ENCODE data around the gene BHLHE23.

BHLHE23 gene

DNA sequence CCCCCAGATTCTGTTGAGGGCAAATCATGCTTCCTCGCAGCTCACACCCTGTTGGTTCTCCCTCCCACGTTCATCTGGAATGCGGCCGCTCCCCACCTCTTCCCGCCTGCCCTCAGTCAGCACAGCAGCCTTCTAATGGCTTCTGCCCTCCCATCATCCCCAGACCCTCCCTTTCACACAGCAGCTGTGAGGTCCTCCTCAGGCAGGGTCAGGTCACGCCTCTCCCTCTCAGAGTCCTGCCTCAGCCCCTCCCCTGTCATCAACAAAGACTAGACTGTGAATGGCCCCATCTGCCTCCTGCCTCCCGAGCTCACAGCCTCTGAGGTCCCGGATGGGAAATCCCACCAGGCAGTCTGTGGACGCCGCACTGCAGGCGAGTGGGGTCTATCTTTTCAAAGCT, 7.9 kb upstream of the BHLHE23 start:
- H3K4me3 ChIP-seq (ENCODE audit: low read length), result no peak overlapping the region
- TF ChIP-seq ZNF274 (IDR thresholded peaks at IDR 0.05; ENCODE audit: low read depth, low read length), result no peak

DNA sequence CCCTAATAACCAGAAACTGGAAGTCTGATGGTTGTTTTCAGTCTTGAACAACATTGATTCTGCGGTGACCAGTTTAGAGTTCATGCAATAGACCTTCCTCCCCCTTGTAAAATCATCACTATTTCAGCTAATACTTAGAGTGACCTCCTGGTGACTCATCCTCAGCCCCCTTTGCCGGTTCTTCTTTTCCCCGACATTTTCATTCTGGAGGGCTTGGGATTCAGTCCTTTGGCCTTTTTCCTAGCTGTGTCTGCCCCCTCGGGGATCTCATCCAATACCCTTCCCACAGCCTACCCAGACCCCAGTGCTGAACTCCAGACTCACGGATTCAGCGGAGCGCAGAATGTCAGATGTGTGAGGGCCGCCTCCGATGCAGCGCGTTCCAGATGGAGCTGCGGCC, 7.5 kb upstream of the BHLHE23 start:
- no peak for TF ChIP-seq ZNF274 (IDR thresholded peaks at IDR 0.05; ENCODE audit: low read depth, low read length)
- peak overlapping the region; percentile 30; the same call in 1 of the 2 replicates for H3K4me3 ChIP-seq (ENCODE audit: low read length)

DNA sequence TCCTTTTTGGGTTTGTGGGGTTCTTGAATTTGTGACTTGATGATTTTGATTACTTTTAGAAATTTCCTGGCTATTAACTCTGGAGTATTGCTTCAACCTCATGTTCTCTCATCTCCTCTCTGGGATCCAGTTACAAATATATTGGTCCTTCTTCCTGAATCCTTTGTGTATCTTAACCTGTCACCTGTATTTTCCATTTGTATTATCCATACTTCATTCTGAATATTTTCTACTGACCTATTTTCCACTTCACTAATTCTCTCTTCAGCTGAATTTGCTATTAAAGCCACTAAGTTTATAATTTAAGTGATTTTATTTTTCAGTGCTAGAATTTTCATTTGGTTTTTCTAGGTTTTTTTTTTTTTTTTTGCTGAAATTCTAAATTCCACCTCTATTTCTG, 6.4 kb upstream of the BHLHE23 start:
- TF ChIP-seq ZNF274 (IDR thresholded peaks at IDR 0.05; ENCODE audit: low read depth, low read length), result no peak
- H3K4me3 ChIP-seq (ENCODE audit: low read length), result no peak overlapping the region

DNA sequence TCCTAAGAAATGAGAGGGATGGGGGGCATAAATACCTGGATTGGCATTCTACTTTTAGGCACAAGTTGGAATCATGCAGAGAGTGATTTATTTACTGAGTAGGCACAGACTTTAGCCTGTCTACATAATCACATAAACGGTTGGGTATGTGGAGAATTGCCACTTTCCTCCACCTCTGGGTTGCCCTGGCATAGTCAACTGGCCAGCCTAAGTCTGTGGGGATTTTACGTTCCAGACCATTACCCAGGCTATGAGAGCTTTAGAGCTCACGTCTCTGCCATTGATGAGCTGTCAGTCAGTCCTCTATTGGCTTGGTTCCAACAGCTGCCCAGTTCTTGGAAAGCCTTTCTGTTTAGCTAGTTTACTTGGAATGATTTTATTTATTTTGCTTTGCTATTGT, 5.0 kb upstream of the BHLHE23 start:
- no peak overlapping the region; the same call in 1 of the 2 replicates for H3K4me3 ChIP-seq (ENCODE audit: low read length)
- no peak for TF ChIP-seq ZNF274 (IDR thresholded peaks at IDR 0.05; ENCODE audit: low read depth, low read length)

DNA sequence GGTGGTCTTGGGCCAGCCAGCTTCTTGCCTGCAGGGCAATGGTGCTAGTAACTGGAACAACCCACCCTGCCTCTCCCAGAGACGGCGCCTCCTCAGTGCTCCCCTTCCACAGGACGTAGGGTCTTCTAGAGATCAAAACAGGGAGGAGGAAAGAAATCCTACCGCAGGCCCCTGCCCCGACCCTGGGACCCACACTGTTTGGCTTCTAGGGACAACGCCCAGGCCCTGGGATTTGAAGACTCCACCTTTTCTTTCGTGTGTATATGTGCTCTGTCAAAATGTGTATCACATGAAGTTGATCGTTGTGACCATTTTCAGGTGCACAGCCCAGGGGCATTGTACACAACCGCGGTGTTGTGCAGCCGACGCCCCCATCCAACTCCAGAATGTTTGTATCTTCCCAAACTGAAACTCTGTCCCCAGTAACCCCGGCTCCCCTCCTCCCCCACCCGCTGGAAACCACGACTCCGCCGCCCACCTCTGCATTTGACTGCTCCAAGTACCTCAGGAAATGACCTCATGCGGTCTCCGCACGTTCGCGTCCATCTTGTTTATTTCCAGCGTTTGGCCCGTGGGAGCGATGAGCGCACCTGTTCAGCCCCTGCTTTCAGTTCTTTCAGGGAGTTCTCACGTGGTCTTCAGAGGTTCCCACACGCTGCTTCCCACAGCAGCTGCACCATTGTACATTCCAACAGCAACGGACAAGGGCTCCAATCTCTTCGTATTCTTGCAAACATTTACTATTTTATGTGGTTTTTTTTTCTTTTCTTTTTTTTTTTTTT, 3.4 kb upstream of the BHLHE23 start:
- TF ChIP-seq ZNF274 (IDR thresholded peaks at IDR 0.05; ENCODE audit: low read depth, low read length), result no peak
- H3K4me3 ChIP-seq (ENCODE audit: low read length), result peak overlapping the region; percentile 83; the same call in 1 of the 2 replicates

DNA sequence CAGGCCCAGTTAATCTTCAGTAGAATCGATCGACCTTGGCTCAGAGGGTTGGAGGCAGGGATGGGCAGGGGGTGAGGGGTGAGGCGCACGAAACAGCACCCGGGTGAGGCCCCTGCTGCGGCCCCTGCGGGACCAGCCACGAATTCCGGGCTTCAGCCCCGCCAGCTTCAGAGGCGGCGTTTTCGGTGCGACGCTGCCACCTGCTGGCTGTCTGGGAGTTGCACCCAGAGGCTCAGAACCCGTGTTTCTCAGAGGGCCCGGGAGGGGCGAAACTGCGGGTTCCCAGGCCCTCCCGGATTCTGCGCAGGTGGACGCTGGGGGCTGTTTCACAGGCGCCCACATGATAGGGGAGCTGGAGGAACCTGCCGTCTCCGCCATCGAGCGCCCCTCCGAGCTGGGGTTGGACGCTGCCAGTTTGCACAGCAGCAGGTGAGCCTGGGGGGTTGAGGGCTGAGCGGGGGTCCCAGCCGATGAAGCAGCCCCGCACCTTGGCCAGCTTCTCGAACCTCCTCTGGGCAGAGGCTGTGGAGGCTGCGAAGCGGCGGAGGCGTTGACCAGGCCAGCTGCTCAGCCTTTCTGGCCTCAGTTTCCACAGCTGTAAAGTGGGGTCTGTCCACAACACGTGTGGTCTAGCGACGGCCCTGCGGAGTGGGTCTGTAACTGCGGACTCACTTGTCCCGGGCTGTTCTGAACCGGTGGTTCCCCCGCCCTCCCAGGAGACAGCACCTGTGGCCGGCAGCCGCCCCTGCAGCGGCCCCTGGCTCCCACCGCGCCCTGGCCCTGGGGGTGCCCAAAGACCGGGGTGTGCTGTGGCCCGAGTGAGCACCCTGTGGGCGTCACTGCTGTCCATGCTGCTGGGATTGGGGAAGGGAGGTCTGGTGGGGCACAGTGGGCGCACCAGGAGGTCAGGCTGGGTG, 2.5 kb upstream of the BHLHE23 start:
- no peak for TF ChIP-seq ZNF274 (IDR thresholded peaks at IDR 0.05; ENCODE audit: low read depth, low read length)
- peak overlapping the region; percentile 83; the same call in 1 of the 2 replicates for H3K4me3 ChIP-seq (ENCODE audit: low read length)

DNA sequence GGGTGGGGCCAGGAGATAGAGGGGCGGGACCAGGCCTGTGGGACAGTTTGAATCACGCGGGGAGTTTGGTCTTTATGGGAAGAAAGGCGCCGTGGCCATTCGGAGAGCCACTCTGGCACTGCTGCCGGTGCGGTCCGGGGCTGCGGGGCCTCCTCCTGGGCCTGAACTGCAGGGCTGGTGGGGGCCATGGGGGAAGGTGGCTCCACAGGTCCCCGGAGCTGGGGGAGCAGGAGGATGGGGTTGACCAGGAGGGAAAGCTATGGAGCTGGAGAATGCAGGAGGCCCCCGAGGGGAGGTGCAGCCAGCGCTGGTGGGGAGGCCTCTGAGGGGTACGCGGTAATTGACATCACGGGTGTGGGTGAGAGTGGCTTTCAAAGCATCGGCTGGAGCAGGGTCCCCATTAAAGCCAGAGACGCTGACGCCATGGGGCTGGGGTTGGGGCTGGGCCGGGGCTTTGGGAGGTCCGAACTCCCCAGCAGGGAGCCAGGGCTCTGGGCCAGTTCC, 1.8 kb upstream of the BHLHE23 start:
- no peak overlapping the region for H3K4me3 ChIP-seq (ENCODE audit: low read length)

DNA sequence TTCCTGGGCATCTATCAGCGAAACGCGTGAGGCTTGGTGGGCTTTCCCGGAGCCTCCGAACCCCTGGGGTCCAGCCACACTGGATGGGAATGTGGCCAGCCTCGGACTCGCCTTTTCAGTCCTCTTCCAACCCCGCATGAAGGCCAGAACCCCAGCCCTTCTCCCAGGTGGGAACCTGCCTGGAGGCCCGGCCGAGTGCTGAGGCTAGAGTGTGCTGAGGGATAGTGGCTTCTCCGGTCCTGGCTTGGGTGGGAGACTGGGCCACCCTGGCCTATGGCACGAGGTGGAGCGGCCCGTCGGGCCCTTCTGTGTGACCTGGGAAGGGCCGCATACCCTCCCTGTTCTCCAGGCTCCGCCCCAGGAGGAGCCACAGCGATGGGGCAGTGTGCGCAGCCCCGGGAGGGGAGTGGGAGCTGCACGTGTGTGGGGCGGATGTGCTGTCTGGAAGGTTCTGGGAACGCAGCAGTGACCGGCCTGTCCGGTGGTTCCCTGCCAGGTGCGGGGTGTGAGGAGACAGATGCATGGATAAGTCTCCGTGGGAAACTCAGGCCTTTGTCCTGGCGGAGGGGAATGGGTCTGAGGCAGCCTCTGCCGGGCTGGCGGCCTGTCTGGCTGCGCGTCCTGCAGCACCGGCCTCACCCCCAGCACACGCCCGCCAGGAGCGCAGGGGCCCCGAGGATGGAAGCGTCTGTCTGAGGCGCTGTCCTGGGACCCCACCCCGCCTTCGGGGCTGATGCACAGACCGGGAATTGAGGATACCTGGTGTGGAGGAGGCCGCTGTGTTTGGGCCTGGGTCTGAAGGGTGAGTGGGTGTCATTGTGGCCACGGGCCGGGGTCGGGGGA, 1.1 kb upstream of the BHLHE23 start:
- no peak overlapping the region for H3K4me3 ChIP-seq (ENCODE audit: low read length)
- TF ChIP-seq ZNF274 (IDR thresholded peaks at IDR 0.05; ENCODE audit: low read depth, low read length), result no peak

More for the DNA sequence above, 1.8 kb upstream of the BHLHE23 start:
- no peak for TF ChIP-seq ZNF274 (IDR thresholded peaks at IDR 0.05; ENCODE audit: low read depth, low read length)

DNA sequence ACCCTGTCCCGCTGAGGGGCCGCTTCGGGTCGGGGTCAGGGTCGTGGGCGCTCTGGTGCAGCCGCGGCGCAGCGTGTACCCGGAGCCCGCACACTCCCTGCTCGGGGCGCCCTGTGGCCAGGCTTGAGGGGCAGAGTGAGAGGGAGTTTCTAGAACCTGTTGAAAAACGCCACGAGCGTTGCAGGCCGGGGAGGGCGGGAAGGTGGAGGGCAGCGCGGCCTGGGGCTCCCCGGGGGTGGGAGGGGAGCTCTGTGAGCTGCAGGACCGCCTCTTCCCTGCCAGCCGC, 539 bp upstream of the BHLHE23 start:
- no peak for TF ChIP-seq ZNF274 (IDR thresholded peaks at IDR 0.05; ENCODE audit: low read depth, low read length)
- H3K4me3 ChIP-seq (ENCODE audit: low read length), result no peak overlapping the region

DNA sequence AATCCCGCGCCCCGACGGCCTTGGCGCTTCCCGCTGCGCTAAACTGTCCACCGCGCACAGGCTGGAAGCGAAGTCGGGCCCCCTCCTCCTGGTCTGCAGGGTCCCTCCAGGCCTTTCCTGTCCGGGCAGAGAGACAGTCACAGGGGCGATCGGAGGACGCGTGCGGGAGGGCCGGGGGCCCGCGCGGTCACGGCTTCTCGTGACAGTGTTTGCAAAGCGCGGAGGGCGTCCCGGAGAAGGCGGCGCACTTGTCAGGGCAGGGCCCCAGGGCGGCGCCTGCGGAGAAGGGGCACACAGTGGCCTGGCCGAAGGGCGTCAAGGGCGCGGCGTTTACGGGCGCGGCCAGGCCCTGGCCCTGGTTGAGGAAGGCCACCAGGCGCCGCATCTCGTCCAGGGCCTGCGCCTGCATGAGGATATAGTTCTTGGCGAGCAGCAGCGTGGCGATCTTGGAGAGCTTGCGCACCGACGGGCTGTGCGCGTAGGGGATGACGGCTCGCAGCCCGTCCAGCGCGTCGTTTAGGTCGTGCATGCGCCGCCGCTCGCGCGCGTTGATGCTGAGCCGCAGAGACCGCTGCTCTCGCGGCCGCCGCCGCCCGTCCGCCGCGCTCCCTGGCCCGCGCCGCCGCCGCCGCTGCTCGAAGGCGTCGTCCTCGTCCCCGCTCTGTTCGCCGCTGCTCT, 763 bp downstream of the BHLHE23 start:
- no peak overlapping the region for H3K4me3 ChIP-seq (ENCODE audit: low read length)
- TF ChIP-seq ZNF274 (IDR thresholded peaks at IDR 0.05; ENCODE audit: low read depth, low read length), result no peak

DNA sequence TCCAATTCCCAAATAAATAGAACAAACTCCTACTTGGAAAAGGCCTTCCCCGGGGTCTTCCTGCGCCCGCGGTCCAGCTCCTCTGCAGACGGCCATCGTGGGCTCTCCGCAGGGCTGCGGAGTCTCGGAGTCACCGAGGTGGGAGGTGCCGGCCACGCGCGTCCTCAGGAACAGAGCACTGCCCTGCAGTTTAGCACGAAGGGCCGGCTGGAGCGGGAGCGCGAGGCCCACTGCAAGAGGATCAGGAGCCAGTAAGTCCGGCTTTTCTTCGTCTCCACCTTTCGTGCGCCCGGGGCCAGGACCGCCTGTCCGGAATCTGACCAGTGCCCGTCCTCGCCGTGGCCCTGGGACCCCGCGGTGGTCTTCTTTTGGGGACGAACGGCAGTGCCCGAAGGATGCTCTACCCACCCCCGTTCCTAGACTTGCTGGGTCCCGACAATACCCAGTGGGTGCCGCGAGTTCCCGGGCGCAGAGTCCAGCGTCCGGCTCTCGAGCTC, 1.4 kb downstream of the BHLHE23 start:
- H3K4me3 ChIP-seq (ENCODE audit: low read length), result no peak overlapping the region

DNA sequence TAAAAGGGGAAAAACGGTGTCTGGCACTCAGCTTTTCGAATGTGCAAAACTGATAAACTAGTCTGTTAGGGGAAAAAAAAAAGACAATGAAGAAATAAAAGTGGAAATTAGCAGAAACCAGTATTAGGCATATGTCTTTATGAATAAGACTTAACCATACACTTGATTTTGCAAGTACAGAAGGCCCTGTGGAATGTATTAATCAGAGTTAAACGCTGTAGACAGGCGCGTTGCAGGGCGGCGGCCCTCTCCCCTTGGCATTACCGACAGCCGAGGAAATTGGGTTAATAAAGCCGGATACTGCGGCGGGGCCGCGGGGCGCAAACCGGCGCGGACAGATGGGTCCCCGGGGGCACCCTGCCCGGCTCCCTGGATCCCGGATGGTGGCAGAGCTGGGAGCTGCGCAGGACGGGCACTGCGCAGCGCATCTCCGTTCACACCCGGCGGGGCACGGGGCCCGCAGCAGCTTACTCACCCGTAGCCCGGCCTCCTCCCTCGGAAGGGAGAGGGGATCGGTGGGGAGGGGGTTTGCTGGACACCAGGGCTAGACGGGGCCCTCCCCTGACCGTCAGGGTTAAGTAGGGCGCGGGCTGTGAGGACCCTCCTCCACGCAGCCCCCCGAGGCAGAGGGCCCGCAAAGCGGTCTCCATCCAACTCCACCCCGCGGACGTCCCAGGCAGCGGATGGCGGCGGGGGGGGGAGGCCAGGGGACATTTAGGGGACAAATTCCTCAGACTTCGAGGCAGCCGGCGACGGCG, 2.0 kb downstream of the BHLHE23 start:
- TF ChIP-seq ZNF274 (IDR thresholded peaks at IDR 0.05; ENCODE audit: low read depth, low read length), result no peak
- no peak overlapping the region for H3K4me3 ChIP-seq (ENCODE audit: low read length)

More for the DNA sequence above, 1.4 kb downstream of the BHLHE23 start:
- TF ChIP-seq ZNF274 (IDR thresholded peaks at IDR 0.05; ENCODE audit: low read depth, low read length), result no peak

DNA sequence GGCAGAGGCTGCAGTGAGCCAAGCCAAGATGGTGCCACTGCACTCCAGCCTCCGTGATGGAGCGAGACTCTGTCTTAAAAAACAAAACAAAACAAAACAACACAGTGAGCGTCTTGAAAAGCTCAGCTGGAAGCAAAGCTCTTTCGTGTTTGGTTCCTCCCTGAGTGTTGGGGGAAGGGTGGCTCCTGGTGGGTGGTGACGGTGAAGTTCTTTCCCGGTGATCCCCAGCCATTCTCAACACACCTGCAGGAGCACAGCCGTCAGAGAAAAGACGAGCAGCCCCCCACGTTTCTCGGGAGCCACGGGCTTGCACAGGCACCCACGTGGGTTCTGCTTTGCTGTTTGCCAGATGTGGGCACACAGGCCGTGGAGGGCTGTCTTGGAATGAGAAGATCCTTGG, 3.2 kb downstream of the BHLHE23 start:
- TF ChIP-seq ZNF274 (IDR thresholded peaks at IDR 0.05; ENCODE audit: low read depth, low read length), result no peak
- no peak overlapping the region for H3K4me3 ChIP-seq (ENCODE audit: low read length)

Data from GM08714 (cell line).